ENCODE data around the gene GPN3. TPM values are rescaled to one million over a fixed set of nuclear protein-coding genes. Genes with fewer than 3 reads are reported as not detected.
"Not testable (repeated sequence)": the region's sequence is repeated elsewhere in the genome, so short reads cannot be mapped to it uniquely, and the experiment has no call there.

The GPN3 gene
- total RNA-seq, 3 donors from 2014 or later (not counting 1 experiment from before 2014, with no cell fraction given), result 4.7 to 10.4 (median 6.1) TPM

DNA sequence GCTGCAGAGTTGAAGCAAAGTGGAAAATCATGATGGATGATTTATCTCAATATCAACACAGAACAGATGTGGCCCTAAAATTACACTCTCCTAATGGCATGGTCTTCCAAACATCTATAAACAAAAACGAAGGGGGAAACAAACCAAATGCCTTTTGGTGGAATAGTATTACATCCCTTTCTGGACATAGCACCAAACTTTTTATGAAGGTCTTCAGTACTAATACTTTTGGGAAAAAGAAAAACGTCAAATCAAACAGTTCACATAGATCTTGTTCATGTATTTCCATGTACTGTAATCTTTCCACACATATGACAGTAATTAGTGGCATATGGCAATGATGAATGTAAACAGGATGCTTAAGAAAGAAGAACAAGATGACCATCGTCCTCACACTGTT lies 41.7 kb downstream of the GPN3 start:
- Mint-ChIP-seq H3K4me1 (peaks cover 0 to 2% of the 10 kb centered on the region in 2 donors), H3K4me3 (no peak overlapping the region), H3K36me3 (no peaks in the 10 kb centered on the region), H3K27me3 (ENCODE audit: low read depth in 2 of 2) (peaks cover 0 to 3% of the 10 kb centered on the region in 2 donors), H3K27ac (no peak overlapping the region), H3K9me3 (no peaks in the 10 kb centered on the region)
- DNase-seq, result no peak
- TF ChIP-seq CTCF (IDR thresholded peaks at IDR 0.05), result no peak
- Histone ChIP-seq H3K4me1 (ENCODE audit: control insufficient read depth, insufficient read depth, low read length) (peaks cover 5% of the 10 kb centered on the region), H3K27me3 (ENCODE audit: control insufficient read depth, insufficient read depth, low read length) (no peaks in the 10 kb centered on the region), H3K9me3 (ENCODE audit: control insufficient read depth, insufficient read depth, low read length) (no peaks in the 10 kb centered on the region), H3K27ac (ENCODE audit: low read length) (no peak overlapping the region), H3K4me3 (ENCODE audit: low read length) (no peak overlapping the region), H3K36me3 (ENCODE audit: control insufficient read depth, insufficient read depth, low read length) (no peaks in the 10 kb centered on the region)
- intact Hi-C loops (cut with micrococcal nuclease), result no loop called here
- WGBS (ENCODE audit: insufficient coverage), result 17% methylated on average over 1 of the region's 3 CpGs
- ATAC-seq, result no peak

DNA sequence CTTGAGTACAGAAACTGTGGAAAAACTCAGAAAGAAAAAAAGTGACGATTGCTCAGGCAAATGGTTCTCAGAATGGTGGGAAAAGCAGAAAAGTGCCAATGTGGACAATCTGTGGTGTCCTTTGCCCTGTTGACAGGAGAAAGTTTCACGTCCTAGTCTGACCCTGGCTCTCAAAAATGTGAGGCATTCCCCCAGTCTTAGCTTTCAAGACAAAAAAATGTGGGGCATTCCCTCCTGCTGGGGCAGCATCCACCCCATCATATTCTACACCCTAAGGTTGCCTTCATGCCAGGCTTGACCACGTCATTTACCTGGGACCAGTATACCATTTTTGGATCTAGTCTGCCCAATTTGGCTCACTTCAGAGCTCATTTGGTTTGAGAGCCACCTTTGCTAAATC lies 43.8 kb downstream of the GPN3 start:
- H3K9me3 ChIP-seq (ENCODE audit: control insufficient read depth, insufficient read depth, low read length), result no peaks in the 10 kb centered on the region
- Mint-ChIP-seq H3K36me3 (no peaks in the 10 kb centered on the region), H3K4me1 (no peaks in the 10 kb centered on the region), H3K27me3 (ENCODE audit: low read depth in 2 of 2) (peaks cover 0 to 5% of the 10 kb centered on the region in 2 donors), H3K27ac (no peak overlapping the region), H3K9me3 (no peaks in the 10 kb centered on the region), H3K4me3 (no peak overlapping the region)
- DNase-seq (no peak), ATAC-seq (no peak)
- no peaks in the 10 kb centered on the region for H3K36me3 ChIP-seq (ENCODE audit: control insufficient read depth, insufficient read depth, low read length)
- no peak for TF ChIP-seq CTCF (IDR thresholded peaks at IDR 0.05)
- H3K4me3 ChIP-seq (ENCODE audit: low read length), result no peak overlapping the region
- H3K27ac ChIP-seq (ENCODE audit: low read length), result no peak overlapping the region
- H3K4me1 ChIP-seq (ENCODE audit: control insufficient read depth, insufficient read depth, low read length), result no peaks in the 10 kb centered on the region
- intact Hi-C loops (cut with micrococcal nuclease), result no loop called here
- H3K27me3 ChIP-seq (ENCODE audit: control insufficient read depth, insufficient read depth, low read length), result no peaks in the 10 kb centered on the region
- WGBS (ENCODE audit: insufficient coverage), result 78% methylated on average over 3 of the region's 3 CpGs

DNA sequence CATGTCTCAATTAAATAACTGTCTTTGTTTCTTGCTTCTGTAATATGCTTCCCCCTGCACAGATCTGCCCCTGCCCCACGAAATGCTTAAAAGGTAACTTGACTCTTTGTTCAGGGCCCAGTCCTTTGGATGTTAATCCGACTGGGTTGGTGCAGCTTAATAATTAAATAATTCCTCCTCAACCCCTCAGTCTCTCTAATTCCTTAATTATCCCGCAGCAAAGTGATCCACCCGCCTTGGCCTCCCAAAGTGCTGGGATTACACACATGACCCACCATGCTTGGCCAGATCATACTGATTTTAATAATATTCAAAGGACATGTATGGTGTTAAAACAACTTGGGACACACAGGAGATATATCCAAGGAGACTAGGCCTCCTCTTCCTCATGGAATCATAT lies 46.4 kb downstream of the GPN3 start:
- no peak overlapping the region for H3K27ac Mint-ChIP-seq
- 83% methylated on average over 4 of the region's 4 CpGs for WGBS (ENCODE audit: insufficient coverage)
- no peak overlapping the region for H3K4me3 Mint-ChIP-seq
- H3K9me3 ChIP-seq (ENCODE audit: control insufficient read depth, insufficient read depth, low read length), result no peaks in the 10 kb centered on the region
- no peak overlapping the region for H3K27ac ChIP-seq (ENCODE audit: low read length)
- no peaks in the 10 kb centered on the region for H3K36me3 ChIP-seq (ENCODE audit: control insufficient read depth, insufficient read depth, low read length)
- no peaks in the 10 kb centered on the region for H3K36me3 Mint-ChIP-seq
- H3K4me1 Mint-ChIP-seq, result no peaks in the 10 kb centered on the region
- intact Hi-C loops (cut with micrococcal nuclease), result no loop called here
- H3K4me3 ChIP-seq (ENCODE audit: low read length), result no peak overlapping the region
- TF ChIP-seq CTCF (IDR thresholded peaks at IDR 0.05), result no peak
- H3K27me3 Mint-ChIP-seq (ENCODE audit: low read depth in 2 of 2), result peaks cover 0 to 5% of the 10 kb centered on the region in 2 donors
- no peaks in the 10 kb centered on the region for H3K4me1 ChIP-seq (ENCODE audit: control insufficient read depth, insufficient read depth, low read length)
- DNase-seq (no peak), ATAC-seq (no peak)
- H3K27me3 ChIP-seq (ENCODE audit: control insufficient read depth, insufficient read depth, low read length), result no peaks in the 10 kb centered on the region
- no peaks in the 10 kb centered on the region for H3K9me3 Mint-ChIP-seq

- Histone ChIP-seq H3K36me3 (ENCODE audit: control insufficient read depth, insufficient read depth, low read length) (no peaks in the 10 kb centered on the region), H3K27ac (ENCODE audit: low read length) (no peak overlapping the region), H3K4me3 (ENCODE audit: low read length) (no peak overlapping the region), H3K4me1 (ENCODE audit: control insufficient read depth, insufficient read depth, low read length) (no peaks in the 10 kb centered on the region), H3K9me3 (ENCODE audit: control insufficient read depth, insufficient read depth, low read length) (no peaks in the 10 kb centered on the region), H3K27me3 (ENCODE audit: control insufficient read depth, insufficient read depth, low read length) (no peaks in the 10 kb centered on the region)
- peaks cover 0 to 5% of the 10 kb centered on the region in 2 donors for H3K27me3 Mint-ChIP-seq (ENCODE audit: low read depth in 2 of 2)
- WGBS (ENCODE audit: insufficient coverage), result 69% methylated on average over 2 of the region's 3 CpGs
- ATAC-seq (no peak), DNase-seq (no peak)
- TF ChIP-seq CTCF (IDR thresholded peaks at IDR 0.05), result no peak
- no peaks in the 10 kb centered on the region for H3K4me1 Mint-ChIP-seq
- no peaks in the 10 kb centered on the region for H3K36me3 Mint-ChIP-seq
- intact Hi-C loops (cut with micrococcal nuclease), result no loop called here
- no peaks in the 10 kb centered on the region for H3K9me3 Mint-ChIP-seq
- no peak overlapping the region for H3K4me3 Mint-ChIP-seq
- H3K27ac Mint-ChIP-seq, result no peak overlapping the region
These were observed 46.8 kb downstream of the GPN3 start for GRCh38 chr12:110421159-110421661.

GRCh38 chr12:110420644-110421043 lies 47.4 kb downstream of the GPN3 start:
- H3K27ac ChIP-seq (ENCODE audit: low read length); H3K4me1 Mint-ChIP-seq; H3K4me3 ChIP-seq (ENCODE audit: low read length); DNase-seq; H3K9me3 Mint-ChIP-seq; H3K36me3 ChIP-seq (ENCODE audit: control insufficient read depth, insufficient read depth, low read length); H3K27ac Mint-ChIP-seq; H3K4me3 Mint-ChIP-seq; H3K9me3 ChIP-seq (ENCODE audit: control insufficient read depth, insufficient read depth, low read length); H3K27me3 ChIP-seq (ENCODE audit: control insufficient read depth, insufficient read depth, low read length); intact Hi-C loops (cut with micrococcal nuclease); ATAC-seq; H3K27me3 Mint-ChIP-seq (ENCODE audit: low read depth in 2 of 2); H3K4me1 ChIP-seq (ENCODE audit: control insufficient read depth, insufficient read depth, low read length); H3K36me3 Mint-ChIP-seq: not testable (repeated sequence)
- WGBS (ENCODE audit: insufficient coverage), result 100% methylated on average over 1 of the region's 1 CpG

Measured in natural killer cell (primary cell).